GM12801 (cell line): Measurements from ENCODE around the gene KRTAP5-1.

Experiments used
- CTCF ChIP-seq: IDR thresholded peaks from one replicate; pipeline ENCODE4 v1.5.1; 2011; ENCODE audit warnings: control low read depth; ENCODE audit not compliant: insufficient read length; ENCODE audit errors: extremely low read depth

KRTAP5-1 gene

GRCh38 chr11:1547467-1548098 lies 37.5 kb downstream of the KRTAP5-1 start:
- no peak for TF ChIP-seq CTCF

- no peak for TF ChIP-seq CTCF
Measured at GRCh38 chr11:1546536-1547466, 38.3 kb downstream of the KRTAP5-1 start.

DNA sequence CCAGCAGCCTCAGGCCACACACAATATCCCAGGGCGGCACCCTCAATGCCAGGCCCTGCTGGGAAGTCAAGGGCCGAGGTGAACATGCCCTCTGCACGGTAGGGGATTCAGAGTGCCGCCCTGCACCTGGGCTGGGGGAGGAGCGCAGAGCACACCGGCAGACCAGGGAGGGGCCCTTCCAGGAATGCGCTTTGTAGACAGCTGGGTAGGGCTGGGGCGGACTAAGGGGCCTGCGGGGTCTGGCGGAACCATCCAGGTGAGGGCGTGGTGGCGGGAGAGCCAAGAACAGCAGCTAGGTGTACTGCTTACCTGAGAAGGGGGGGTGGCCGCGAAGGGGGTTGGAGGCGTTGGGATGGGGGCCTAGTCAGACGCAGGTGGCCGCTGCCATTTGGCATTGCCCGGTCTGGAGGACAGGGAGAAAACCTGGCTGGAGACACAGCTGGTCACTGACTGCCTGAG lies 39.0 kb downstream of the KRTAP5-1 start:
- TF ChIP-seq CTCF = no peak

- TF ChIP-seq CTCF = no peak
Measured at GRCh38 chr11:1545432-1545831, 39.7 kb downstream of the KRTAP5-1 start.

DNA sequence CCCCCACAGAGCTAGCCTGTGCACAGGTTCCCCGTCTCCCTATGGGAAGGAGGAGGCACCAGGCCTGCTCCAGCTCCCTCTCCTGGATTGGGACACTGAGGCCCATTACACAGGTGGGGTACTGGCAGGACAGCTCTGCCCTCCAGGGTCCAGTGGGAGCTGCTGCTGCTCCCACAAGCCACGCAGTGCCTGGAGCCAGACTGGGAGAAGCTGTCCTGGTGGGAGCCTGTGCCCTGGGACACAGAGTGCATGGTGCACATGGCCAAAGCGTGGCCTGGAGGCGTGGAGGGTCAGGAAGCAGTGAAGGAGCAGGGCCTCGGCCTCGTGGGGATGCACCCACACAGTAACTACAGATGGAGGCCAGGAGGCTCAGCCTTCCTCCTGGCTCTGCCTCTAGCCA lies 40.5 kb downstream of the KRTAP5-1 start:
- TF ChIP-seq CTCF = no peak

DNA sequence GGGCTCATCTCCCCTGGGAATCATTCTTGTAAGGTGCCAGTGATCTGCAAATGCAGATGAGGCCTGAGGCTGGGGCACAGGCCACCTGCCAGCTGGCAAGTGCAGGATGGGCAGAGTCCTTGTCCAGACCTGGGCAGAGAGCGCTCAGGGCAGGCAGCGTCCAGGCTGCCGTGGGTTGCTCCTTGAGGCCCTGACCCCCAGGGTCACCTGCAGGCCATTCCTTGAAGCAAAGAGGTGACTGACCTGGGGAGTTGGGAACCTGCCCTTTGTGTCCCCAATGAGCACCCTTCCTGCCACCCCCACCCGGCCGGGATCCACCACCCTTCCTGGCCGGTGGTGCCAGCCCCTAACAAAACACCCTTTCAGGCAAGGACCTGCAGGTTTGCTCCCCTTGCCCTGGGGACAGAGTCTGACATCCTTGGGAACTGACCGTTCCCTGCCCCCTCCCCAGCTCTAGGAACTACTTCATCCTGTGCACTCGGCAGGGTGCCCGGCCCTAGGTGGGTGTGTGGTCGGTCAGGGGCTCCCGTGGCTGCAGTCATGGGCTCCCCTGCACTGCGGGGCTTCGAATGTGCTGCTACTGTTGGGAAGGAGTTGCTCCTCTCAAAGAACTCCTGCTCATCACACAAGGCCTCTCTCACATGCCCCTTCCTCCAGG lies 41.3 kb downstream of the KRTAP5-1 start:
- TF ChIP-seq CTCF = no peak

- no peak for TF ChIP-seq CTCF
Measured at GRCh38 chr11:1542267-1542666, 42.8 kb downstream of the KRTAP5-1 start.
